Prostate gland (tissue), 2 donors: ENCODE measurements around the gene C1QTNF1. TPM values are rescaled to one million over a fixed set of nuclear protein-coding genes. Genes with fewer than 3 reads are reported as not detected.

Experiments
- DNase-seq: peaks from one replicate; pipeline ENCODE4 v3.0.0-alpha.2; 2019; ENCODE audit warnings: low spot score
- H3K27ac ChIP-seq, 2 donors: fragments of 200-600 bp; sonication (generic); 2 replicates each; pipeline ENCODE4 v1.5.1; 2017 to 2019
- H3K27me3 ChIP-seq: fragments of 200-600 bp; sonication (generic); replicated peaks from 2 replicates; pipeline ENCODE4 v1.5.1; 2019; ENCODE audit not compliant: insufficient read depth
- H3K36me3 ChIP-seq, 2 donors: fragments of 200-600 bp; sonication (generic); 1 replicate in 1 of 2; 2 replicates in 1 of 2; pipeline versions ENCODE4 v1.5.1 to v1.8.1; 2017 to 2019
- H3K4me1 ChIP-seq: fragments of 200-600 bp; sonication (generic); replicated peaks from 2 replicates; pipeline ENCODE4 v1.5.1; 2019
- H3K4me3 ChIP-seq, 2 donors: fragments of 200-600 bp; sonication (generic); 2 replicates each; pipeline ENCODE4 v1.5.1; 2017 to 2019
- H3K9me3 ChIP-seq: fragments of 200-600 bp; sonication (generic); 2 replicates; pipeline ENCODE4 v1.5.1; 2017
- CTCF ChIP-seq, 4 experiments: fragments of 200-600 bp in 2 of 4; fragments of 450-650 bp in 2 of 4; sonication (generic) in 2 of 4; IDR thresholded peaks; 1 replicate in 3 of 4; 2 replicates in 1 of 4; pipeline ENCODE4 v1.5.1; 2016 to 2019; ENCODE audit warnings: antibody characterized with exemption in 4 of 4, mild to moderate bottlenecking in 2 of 4, moderate library complexity in 2 of 4
- POLR2A ChIP-seq: fragments of 450-650 bp; IDR thresholded peaks from one replicate; pipeline ENCODE4 v1.6.1; 2016; ENCODE audit warnings: antibody characterized with exemption, mild to moderate bottlenecking
- POLR2AphosphoS5 ChIP-seq: sonication (generic); formaldehyde crosslinking; IDR thresholded peaks from one replicate; pipeline ENCODE4 v1.6.1; 2017; ENCODE audit warnings: antibody characterized with exemption
- whole genome bisulfite sequencing: methylation state at CpG from one replicate; pipeline ENCODE4 v1.1.5; 2018; 5-methylcytosine and 5-hydroxymethylcytosine counted together
- intact Hi-C: fragments of 100-400 bp; cut with DNase I; formaldehyde crosslinking; loops from one replicate; pipeline ENCODE4 v1.14.2; 2022
- total RNA-seq, 2 donors: library from RNA; depleted of rRNA; stranded (reverse); fragments of >200 nt; gene quantifications; one replicate each; pipeline ENCODE4 v1.1.0, GENCODE V29; 2016

Gene C1QTNF1
- total RNA-seq, 2 donors from 2014 or later, result 16.3 to 57.9 TPM

GRCh38 chr17:78993241-78993956, 30.6 kb upstream of the C1QTNF1 start:
- Histone ChIP-seq H3K4me3 (no peak overlapping the region), H3K4me1 (peaks cover 25% of the 10 kb centered on the region), H3K9me3 (no peaks in the 10 kb centered on the region), H3K27me3 (no peaks in the 10 kb centered on the region), H3K27ac (no peak overlapping the region), H3K36me3 (peaks cover 0 to 12% of the 10 kb centered on the region in 2 donors)
- 76% methylated on average over 49 of the region's 49 CpGs for WGBS
- no peak for DNase-seq
- intact Hi-C loops, result no loop called here
- TF ChIP-seq POLR2A, result no peak
- peak; percentile 56 to 79 (median 70) for TF ChIP-seq CTCF (IDR thresholded peaks at IDR 0.05)

- H3K9me3 ChIP-seq, result no peaks in the 10 kb centered on the region
- WGBS, result 94% methylated on average over 21 of the region's 22 CpGs
- no peak for DNase-seq
- H3K36me3 ChIP-seq, result peaks cover 0 to 12% of the 10 kb centered on the region in 2 donors
- TF ChIP-seq CTCF (IDR thresholded peaks at IDR 0.05) (no peak), POLR2AphosphoS5 (no peak), POLR2A (no peak)
- no peak overlapping the region for H3K27ac ChIP-seq
- intact Hi-C loops, result no loop called here
- no peak overlapping the region for H3K4me3 ChIP-seq
- peaks cover 31% of the 10 kb centered on the region for H3K4me1 ChIP-seq
- no peaks in the 10 kb centered on the region for H3K27me3 ChIP-seq
These were observed 29.8 kb upstream of the C1QTNF1 start for GRCh38 chr17:78993981-78994671.

GRCh38 chr17:78995022-78995760, 28.8 kb upstream of the C1QTNF1 start:
- no peak for DNase-seq
- Histone ChIP-seq H3K9me3 (no peaks in the 10 kb centered on the region), H3K4me1 (peaks cover 33% of the 10 kb centered on the region), H3K27me3 (no peaks in the 10 kb centered on the region), H3K27ac (peak overlapping the region; percentile 65 to 74), H3K36me3 (peaks cover 0 to 12% of the 10 kb centered on the region in 2 donors), H3K4me3 (no peak overlapping the region)
- TF ChIP-seq POLR2A (no peak), POLR2AphosphoS5 (no peak), CTCF (IDR thresholded peaks at IDR 0.05) (no peak)
- WGBS, result 92% methylated on average over 34 of the region's 34 CpGs
- intact Hi-C loops, result no loop called here

GRCh38 chr17:78995761-78996451, 28.1 kb upstream of the C1QTNF1 start:
- Histone ChIP-seq H3K4me3 (peak overlapping the region in 1 of 2 donors; percentile 9), H3K9me3 (no peaks in the 10 kb centered on the region), H3K4me1 (peaks cover 33% of the 10 kb centered on the region), H3K27me3 (no peaks in the 10 kb centered on the region), H3K27ac (peak overlapping the region; percentile 65 to 74), H3K36me3 (peaks cover 0 to 12% of the 10 kb centered on the region in 2 donors)
- TF ChIP-seq POLR2AphosphoS5 (peak; percentile 62), POLR2A (peak; percentile 21), CTCF (IDR thresholded peaks at IDR 0.05) (no peak)
- 36% methylated on average over 17 of the region's 18 CpGs for WGBS
- DNase-seq, result peak; percentile 84
- intact Hi-C loops, result no loop called here
